Erythroblast (primary cell): ENCODE results near the gene HBE1.
A peak's percentile ranks its signal among the peaks of the same experiment; 100 is the strongest.

Experiments used
- GATA1 ChIP-seq: IDR thresholded peaks from 2 replicates; pipeline ENCODE4 v1.6.1; 2011; ENCODE audit warnings: low read depth, mild to moderate bottlenecking, control low read depth, low read length, moderate library complexity
- POLR2A ChIP-seq: IDR thresholded peaks from 2 replicates; pipeline ENCODE4 v1.6.1; 2011; ENCODE audit warnings: mild to moderate bottlenecking, low read length

DNA sequence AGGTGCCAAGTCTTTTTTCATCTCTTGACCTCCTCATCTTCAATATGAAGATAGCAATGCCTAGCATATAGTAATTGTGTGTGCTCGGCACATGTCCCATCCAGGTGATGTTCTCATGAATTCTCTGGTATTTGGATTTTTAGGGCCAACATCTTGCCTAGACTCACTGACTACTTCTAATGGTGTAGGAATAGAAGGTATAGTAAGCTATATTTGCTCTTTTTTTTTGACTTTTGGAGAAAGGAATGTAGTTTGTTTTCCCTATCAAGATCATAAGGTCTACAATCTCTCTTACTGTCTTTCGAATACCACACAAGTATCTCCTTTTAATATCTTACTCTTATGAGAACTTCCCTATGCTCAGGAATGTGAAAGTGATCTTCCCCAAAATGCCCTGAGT is 38.6 kb downstream of the HBE1 start:
- TF ChIP-seq POLR2A (peak; percentile 66), GATA1 (no peak)
